ENCODE results near the gene KRTAP3-3. TPM values are rescaled to one million over a fixed set of nuclear protein-coding genes. Genes with fewer than 3 reads are reported as not detected.
"Not testable (repeated sequence)": the region's sequence is repeated elsewhere in the genome, so short reads cannot be mapped to it uniquely, and the experiment has no call there.

Gene KRTAP3-3
- not detected for total RNA-seq

DNA sequence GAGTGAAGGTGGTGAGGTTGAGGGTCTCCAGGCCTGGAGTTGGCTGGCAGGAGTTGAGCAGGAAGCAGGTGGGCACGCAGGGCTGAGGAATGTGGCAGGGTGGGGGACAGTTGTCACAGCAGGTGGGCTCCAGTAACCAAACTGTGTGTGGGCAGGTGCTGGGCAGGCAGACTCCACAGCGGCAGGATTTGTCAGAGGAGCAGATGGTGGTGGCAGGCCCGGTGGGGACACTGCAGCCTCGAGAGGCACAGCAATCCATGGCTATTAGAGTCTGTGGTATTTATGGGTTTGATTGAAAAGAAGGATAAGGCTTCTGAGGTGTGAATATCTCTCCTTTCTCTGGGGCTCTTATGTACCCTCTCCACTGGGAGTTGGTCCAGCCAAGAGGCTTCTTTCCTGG, at the start of gene KRTAP3-3:
Gene KRTAP3-3 (minus strand): TSS at position 326 of the 400 bp plus-strand sequence. CDS start 67 bp downstream, at position 259.
- no peak for DNase-seq (ENCODE audit: low spot score)

DNA sequence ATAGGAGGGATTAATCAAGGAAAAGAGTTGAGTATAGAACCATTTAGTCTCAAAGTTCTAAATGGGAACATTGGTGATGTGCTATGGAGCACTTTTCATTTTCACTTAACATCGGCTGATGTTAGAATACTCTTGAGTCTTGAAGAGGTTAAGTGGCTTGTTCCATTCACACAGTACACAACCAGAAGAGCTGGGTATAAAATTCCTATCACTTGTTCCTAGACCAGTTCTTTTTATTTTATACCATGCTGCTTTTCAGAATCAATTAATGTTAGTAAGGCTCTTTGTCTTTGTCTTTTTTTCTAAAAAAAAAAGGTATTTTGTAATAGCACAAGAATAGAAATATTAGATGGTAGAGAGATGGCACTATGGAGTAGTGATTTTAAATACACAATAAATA, 49.0 kb upstream of the KRTAP3-3 start:
- no peak for DNase-seq (ENCODE audit: low spot score)

DNA sequence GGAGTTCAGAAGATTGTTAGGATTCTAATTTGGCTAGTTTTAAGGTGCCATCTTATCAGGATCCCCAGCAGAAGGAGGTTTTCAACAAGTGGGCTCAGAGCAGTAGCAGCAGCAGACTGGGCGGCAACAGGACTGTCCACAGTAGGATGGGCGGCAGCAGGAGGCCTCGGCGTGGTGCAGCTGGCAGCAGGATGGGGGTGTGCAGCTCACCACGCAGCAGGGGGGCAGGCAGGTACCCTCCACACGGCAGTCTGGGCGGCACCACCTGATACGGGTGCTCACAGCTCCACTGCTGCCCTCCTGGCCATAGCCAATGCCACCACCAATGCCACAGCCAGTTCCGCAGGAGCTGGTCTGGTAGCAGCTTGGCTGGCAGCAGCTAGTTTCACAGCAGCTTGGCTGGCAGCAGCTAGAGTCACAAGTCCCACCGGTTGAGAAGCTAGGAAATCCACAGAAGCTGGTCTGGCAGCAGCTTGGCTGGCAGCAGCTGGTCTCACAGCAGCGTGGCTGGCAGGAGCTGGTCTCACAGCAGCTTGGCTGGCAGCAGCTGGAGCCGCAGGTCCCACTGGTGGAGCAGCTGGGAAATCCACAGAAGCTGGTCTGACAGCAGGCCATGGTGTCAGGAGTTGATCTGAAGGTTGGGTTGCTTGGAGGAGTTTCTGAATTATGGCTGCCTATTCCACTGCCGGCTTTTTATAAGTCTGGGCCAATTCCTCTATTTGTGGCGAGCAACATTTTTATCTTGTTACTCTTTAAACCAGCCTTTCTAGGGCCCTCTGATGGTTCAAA, 47.0 kb upstream of the KRTAP3-3 start, which contains the start of gene KRTAP1-1:
Gene KRTAP1-1 (minus strand): TSS at position 668 of the 789 bp plus-strand sequence. CDS start 53 bp downstream, at position 615.
- not testable (repeated sequence) for DNase-seq (ENCODE audit: low spot score)

DNA sequence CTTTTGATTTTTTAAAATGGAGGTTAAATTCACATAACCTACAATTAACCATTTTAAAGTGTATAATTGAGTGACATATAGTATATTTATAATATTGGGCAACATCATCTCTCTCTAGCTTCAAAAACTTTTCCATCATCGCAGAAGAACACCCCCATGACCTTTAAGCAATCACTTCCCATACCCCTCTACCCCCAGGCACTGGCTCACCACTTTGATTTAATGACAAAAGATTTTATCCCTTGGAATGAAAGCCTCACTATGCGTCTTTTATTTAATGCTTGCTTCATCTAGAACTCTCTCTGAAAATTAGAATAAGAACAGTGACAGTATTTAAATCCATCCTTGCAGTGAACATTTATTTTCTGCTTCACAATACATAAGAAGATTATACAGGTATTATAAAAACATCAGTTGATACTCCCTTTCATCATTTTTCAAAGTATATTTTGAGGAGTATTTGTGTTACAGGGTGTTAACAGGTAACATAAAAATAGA, 43.9 kb upstream of the KRTAP3-3 start:
- no peak for DNase-seq (ENCODE audit: low spot score)

DNA sequence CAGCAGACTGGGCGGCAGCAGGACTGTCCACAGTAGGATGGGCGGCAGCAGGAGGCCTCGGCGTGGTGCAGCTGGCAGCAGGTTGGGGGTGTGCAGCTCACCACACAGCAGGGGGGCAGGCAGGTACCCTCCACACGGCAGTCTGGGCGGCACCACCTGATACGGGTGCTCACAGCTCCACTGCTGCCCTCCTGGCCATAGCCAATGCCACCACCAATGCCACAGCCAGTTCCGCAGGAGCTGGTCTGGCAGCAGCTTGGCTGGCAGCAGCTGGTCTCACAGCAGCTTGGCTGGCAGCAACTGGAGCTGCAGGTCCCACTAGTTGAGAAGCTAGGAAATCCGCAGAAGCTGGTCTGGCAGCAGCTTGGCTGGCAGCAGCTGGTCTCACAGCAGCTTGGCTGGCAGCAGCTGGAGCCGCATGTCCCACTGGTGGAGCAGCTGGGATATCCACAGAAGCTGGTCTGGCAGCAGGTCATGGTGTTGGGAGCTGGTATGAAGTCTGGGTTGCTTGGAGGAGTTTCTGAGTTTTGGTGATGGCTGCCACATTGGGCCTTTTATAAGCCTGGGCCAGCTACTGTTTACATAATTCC, 40.5 kb upstream of the KRTAP3-3 start, which contains the start of gene KRTAP1-3:
Gene KRTAP1-3 (minus strand): TSS at position 529 of the 590 bp plus-strand sequence. CDS start 53 bp downstream, at position 476.
- not testable (repeated sequence) for DNase-seq (ENCODE audit: low spot score)

DNA sequence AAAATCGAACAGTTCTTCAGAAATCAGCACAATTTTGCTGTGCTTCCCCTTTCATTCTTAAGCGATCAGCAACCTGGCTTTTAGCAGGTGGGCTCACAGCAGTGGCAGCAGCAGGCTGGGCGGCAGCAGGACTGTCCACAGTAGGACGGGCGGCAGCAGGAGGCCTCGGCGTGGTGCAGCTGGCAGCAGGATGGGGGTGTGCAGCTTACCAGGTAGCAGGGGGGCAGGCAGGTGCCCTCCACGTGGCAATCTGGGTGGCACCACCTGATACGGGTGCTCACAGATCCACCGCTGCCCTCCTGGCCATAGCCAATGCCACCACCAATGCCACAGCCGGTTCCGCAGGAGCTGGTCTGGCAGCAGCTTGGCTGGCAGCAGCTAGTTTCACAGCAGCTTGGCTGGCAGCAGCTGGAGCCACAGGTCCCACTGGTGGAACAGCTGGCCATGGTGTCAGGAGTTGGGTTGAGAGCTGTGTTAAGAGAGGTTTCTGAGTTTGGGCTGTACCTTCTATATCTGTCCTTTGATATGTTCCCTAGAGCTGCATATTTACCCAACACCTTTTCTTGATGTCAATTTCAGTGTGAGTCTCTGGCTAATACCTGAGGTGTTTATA, 35.8 kb upstream of the KRTAP3-3 start, which contains the start of gene KRTAP1-4:
Gene KRTAP1-4 (minus strand): TSS at position 563 of the 613 bp plus-strand sequence. CDS start 117 bp downstream, at position 446.
- no peak for DNase-seq (ENCODE audit: low spot score)

DNA sequence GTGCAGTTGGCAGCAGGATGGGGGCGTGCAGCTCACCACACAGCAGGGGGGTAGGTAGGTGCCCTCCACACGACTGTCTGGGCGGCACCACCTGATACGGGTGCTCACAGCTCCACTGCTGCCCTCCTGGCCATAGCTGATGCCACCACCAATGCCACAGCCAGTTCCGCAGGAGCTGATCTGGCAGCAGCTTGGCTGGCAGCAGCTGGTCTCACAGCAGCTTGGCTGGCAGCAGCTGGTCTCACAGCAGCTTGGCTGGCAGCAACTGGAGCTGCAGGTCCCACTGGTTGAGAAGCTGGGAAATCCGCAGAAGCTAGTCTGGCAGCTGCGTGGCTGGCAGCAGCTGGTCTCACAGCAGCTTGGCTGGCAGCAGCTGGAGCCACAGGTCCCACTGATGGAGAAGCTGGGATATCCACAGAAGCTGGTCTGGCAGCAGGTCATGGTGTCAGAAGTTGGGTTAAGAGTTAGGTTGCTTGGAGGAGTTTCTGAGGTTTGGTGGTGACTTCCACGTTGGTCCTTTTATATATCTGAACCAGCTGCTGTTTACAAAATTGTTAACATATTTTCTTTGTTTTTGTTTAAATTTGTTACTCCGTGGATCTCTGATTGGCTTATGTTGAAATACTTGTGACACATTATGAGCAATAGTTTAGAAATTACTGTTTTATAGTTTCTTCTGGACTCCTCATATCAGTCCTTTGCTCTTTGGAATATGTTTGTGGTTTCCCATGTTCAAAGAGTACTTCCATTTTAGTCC, 32.9 kb upstream of the KRTAP3-3 start, which contains the start of gene KRTAP1-5:
Gene KRTAP1-5 (minus strand): TSS at position 494 of the 757 bp plus-strand sequence. CDS start 53 bp downstream, at position 441.
- no peak for DNase-seq (ENCODE audit: low spot score)

DNA sequence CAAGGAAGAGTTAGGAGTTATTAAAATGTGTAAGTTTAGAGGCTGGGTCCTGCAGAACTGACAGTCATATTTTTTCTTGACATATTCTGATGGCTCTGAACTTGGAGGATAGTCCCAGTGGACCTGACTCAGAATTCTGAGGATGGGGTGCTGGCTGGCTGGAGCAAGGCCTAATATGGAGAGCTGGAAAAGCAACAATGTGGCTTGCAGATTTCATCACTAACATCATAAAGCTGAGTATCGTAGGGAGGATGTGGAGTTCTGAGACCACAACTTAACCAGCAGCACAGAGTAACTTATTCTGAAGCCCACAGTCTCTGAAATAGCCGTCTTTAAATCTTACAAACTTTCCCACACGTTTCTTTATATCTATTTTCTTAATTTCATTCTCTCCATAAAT, 30.7 kb upstream of the KRTAP3-3 start:
- DNase-seq (ENCODE audit: low spot score): no peak

DNA sequence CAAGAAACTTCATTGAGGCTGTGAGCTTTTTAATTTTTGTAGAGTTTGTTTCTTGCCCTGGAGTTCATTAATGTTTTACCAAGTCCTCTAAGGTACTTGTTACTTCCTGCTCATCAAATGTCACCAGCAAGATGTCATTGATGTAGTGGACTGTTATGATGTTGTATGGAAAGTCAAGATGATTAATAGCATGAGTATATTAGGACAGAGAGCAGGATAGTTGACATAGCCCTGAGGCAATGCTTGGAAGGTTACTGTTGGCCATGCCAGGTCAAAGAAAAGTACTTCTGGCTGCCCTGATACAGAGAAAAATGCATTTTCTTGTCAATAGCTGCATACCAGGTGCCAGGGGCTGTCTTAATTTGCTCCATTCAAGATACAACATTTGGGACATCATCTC, 26.4 kb upstream of the KRTAP3-3 start:
- no peak for DNase-seq (ENCODE audit: low spot score)

DNA sequence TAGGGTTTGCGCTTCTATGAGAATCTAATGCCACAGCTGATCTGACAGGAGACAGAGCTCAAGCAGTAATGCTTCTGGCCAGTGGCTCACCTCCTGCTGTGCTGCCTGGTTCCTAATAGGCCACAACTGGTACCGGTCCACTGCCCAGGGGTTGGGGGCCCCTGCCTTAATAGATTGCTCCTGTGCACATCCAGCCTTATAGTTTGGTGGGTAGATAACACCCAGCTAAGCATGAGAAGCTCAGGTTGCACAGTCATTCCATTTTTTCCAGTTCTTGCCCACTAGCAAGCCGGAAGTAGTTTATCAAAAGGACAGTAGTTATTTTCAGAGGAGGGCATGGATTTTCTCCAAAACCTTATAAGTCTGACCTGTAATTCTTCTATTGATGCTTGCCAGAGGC, 25.5 kb upstream of the KRTAP3-3 start:
- DNase-seq (ENCODE audit: low spot score): no peak

DNA sequence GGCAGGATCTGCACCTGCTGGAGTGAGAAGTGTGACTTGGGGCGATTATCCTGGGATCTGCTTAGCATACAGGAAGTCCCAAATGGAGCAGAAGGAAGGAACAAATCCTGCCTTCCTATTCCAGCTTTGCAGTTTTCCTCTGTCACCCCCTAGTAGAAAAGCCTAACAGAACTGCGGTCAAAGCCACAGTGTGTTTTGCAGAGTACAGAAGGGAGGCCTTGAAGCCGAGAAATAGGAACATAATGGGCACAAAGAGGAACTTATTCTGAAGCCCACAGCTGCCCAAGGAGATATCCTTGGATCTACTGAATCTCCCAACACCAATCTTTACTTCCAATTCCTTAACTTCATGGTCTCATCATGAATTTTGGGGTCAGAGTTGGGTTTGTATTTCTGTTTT, 24.6 kb upstream of the KRTAP3-3 start:
- no peak for DNase-seq (ENCODE audit: low spot score)

DNA sequence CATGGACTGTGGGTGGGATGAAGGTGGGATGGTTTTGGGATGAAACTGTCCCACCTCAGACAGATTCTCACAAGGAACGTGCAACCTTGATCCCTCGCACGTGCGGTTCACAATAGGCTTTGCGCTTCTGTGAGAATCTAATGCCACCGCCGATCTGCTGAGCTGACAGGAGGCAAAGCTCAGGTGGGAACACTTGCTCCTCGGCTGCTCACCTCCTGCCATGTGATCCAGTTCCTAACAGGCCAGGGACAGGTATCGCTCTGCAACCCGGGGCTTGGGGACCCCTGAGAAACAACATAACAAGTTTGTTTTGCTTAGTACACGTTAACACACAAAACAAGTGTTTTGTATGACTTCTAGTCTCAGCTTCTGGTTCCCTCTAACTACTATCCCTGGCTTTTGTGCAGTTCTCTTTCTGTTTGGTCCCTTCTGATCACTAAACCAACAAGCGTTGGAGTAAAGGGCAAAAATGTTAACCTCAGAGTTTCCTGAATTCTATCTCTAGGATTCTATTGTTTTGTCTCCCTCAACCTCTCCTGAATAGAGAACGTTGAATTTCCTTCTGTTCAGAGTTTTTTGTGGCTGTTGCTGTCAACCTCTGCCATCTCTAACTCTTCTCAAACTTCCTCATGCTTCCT, 22.7 kb upstream of the KRTAP3-3 start:
- no peak for DNase-seq (ENCODE audit: low spot score)

DNA sequence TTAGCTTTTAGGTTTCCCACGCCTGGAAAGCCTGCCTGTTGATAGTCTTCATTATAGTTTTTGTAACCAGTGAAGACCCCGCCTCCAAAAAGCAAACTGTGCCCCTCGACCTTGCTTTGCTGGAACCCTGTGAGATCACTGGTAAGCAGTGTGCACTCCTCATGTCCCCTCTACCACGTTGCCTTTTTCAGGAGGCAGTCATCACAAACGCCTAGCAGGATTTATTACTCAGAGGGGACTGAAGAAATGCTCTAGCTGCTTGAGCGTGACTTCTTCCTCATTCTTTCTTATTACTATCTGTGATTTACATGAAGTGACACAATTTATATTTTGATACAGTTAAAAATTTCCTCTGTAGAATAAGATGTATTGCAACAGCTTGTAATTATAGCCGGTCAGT, 21.5 kb upstream of the KRTAP3-3 start:
- DNase-seq (ENCODE audit: low spot score): no peak

DNA sequence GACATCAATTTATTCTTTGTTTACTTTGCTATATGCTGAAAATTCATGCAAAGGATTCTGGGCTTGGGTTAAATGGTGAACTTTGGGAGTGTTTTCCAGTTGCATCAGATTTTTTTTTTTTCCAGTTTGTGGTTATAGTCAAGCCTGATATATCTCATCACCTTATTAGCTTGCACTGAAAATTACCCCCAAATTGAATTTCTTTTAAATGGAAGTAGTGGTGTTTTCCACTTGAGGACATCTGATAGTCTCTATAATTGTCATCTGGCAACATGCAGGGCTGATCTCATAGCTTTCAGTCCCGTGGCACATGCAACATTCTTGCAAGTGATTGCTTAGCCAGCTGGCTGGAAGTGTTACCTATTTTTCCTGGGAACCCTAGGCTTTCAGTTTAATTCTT, 19.6 kb upstream of the KRTAP3-3 start:
- DNase-seq (ENCODE audit: low spot score): no peak

DNA sequence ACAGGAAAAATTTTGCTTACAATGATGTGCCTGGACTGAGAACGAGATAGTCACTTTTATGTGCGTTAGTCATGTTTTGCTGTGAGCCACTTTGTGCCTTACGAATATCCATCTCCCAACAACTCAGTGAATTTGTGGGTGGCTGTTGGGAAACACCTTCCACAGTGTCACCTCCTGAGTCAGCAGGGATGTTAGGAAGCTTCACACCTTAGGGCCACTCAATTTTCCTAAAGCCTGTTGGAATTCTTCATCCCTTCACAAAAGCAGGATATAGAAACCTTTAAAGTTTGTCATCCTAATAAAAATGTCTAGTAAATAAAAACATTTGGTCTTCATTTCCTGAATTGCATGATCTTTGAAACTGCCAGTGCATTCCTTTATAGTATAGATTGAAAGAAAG, 19.2 kb upstream of the KRTAP3-3 start:
- no peak for DNase-seq (ENCODE audit: low spot score)

DNA sequence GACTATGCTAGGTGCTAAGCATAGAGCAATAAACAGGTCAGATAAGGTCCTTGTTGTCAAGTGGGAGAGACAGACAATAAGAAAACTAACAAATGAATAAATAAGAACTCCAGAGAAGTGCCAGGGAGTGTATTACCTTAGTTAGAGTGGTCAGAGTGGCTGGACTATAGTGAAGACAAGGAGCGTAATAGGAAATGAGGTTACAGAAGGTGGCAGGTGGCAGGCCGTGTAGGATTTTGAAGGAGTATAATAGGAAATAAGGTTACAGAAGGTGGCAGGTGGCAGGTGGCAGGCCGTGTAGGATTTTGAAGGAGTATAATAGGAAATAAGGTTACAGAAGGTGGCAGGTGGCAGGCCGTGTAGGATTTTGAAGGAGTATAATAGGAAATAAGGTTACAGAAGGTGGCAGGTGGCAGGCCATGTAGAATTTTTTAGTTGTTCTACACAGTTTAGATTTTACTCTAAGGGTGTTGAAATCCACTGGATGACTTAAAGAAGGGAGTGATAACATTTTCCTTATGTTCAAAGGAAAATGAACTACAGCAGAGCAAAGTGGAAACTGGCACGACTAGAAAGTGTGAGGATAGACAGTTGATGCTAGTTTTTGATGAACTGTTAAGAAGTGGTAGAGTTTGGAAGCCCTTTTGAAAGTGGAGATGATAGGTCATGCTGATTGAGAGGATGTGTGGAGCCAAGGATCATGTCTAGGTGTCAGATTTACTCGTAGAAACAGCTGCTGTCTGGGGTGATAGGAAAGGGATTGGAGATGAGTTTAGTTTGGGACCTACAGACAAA, 18.6 kb upstream of the KRTAP3-3 start:
- DNase-seq (ENCODE audit: low spot score): no peak

DNA sequence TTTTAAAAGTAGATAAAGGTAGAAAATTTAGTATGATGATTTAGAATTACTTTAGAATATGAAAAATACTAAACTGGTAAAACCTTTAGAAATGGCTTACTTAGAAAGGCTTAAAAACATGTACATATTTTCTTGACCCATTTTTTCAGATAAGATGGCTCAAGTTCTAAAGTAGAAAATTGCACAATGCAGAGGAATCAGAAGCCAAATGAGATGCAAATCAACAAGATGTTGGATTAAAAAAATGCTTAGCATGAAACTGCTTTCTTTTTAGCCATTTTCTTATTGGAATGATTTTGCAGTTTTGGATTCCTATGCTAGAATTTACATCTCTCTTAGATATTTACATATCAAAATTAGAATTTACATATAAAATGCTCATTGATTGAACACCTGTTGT, 16.5 kb upstream of the KRTAP3-3 start:
- DNase-seq (ENCODE audit: low spot score): no peak

DNA sequence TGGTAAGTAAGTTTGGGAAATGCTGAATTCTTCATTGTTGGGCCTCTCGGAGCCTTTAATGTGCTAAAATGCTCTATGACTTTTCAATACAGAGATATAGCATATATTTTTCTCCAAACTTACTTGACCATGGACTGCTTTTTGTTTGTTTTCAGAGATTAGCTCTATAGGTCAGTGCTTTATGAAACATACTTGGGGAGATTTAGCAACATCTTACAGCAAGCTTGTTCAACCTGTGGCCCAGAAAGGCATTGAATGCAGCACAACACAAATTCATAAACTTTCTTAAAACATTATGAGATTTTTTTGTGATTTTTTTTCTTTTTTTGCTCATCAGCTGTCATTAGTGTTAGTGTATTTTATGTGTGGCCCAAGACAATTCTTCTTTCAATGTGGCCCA, 16.0 kb upstream of the KRTAP3-3 start:
- DNase-seq (ENCODE audit: low spot score): no peak

DNA sequence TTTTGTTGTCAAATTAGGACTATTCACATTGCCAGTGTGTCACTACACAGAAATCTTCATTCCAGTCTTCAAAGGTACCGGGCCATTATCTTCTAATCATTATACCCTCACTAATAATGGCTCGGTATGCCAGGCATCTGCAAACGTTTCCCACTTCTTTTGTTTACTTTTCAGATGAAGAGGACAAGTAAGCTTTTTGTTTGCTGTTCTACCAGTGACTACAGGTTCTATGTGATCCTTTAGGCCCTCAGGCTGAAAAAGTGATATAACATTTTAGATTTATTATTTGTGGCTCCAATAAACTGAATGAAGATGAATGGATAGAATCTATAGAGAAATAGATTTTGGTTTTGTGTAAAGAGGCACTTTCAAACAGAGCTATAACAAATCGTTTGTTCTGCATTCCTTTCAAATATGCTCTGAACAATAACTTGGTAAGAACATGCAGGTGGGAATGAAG, 15.4 kb upstream of the KRTAP3-3 start:
- DNase-seq (ENCODE audit: low spot score): no peak

DNA sequence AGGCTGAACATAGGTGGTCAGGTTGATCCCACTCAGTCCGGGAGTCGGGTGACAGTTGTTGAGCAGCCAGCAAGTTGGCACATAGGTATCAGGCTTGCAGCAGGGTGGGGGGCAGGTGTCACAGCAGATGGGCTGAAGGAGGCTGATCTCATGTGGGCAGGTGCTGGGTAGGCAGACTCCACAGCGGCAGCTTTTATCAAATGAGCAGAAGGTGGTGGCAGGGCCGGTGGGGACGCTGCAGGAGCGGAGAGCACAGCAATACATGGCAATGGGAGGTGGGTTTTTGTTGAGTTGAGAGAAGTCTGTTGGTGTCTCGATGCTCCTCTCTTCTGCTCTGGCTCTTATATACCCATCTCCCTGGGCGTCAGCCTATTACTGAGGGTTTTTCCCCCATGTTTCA, 14.8 kb upstream of the KRTAP3-3 start, which contains the start of gene KRTAP3-1:
Gene KRTAP3-1 (minus strand): TSS at position 318 of the 400 bp plus-strand sequence. CDS start 54 bp downstream, at position 264.
- no peak for DNase-seq (ENCODE audit: low spot score)
